Measurements from ENCODE around the gene TRIB2. TPM values are rescaled to one million over a fixed set of nuclear protein-coding genes. Genes with fewer than 3 reads are reported as not detected.

Gene TRIB2
- total RNA-seq, 1 donor from 2014 or later = 131 TPM

DNA sequence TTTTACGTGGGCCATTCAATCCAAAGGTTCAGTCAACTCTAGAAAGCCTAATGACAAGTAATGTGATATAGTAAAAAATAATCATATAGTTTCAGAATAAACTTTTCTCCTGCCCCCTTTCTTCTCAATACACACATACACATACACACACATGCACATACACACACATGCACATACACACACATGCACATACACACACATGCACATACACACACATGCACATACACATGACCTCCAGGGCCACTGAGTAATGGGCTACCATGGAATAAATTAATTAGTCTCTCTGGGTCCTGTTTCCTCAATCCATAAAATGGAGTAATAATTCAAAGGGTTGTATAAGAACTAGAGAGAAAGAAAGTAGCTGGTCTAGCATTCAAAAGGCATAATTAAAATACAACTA lies 5.4 kb upstream of the TRIB2 start:
- H3K27ac Mint-ChIP-seq (ENCODE audit: unreplicated experiment) = no peak overlapping the region
- DNase-seq = no peak
- H3K4me1 Mint-ChIP-seq (ENCODE audit: low read depth, unreplicated experiment) = peaks cover 6% of the 10 kb centered on the region
- no peak for TF ChIP-seq CTCF (IDR thresholded peaks at IDR 0.05; ENCODE audit: partially characterized antibody, unreplicated experiment)
- H3K4me3 Mint-ChIP-seq (ENCODE audit: unreplicated experiment) = no peak overlapping the region
- H3K9me3 Mint-ChIP-seq (ENCODE audit: unreplicated experiment) = peaks cover 4% of the 10 kb centered on the region
- no peaks in the 10 kb centered on the region for H3K36me3 Mint-ChIP-seq (ENCODE audit: unreplicated experiment)
- H3K27me3 Mint-ChIP-seq (ENCODE audit: unreplicated experiment) = peaks cover 5% of the 10 kb centered on the region

GRCh38 chr2:12712881-12713280 lies 3.9 kb upstream of the TRIB2 start:
- Mint-ChIP-seq H3K9me3 (ENCODE audit: unreplicated experiment) (peaks cover 9% of the 10 kb centered on the region), H3K4me3 (ENCODE audit: unreplicated experiment) (no peak overlapping the region), H3K4me1 (ENCODE audit: low read depth, unreplicated experiment) (peaks cover 6% of the 10 kb centered on the region), H3K36me3 (ENCODE audit: unreplicated experiment) (no peaks in the 10 kb centered on the region), H3K27me3 (ENCODE audit: unreplicated experiment) (peaks cover 9% of the 10 kb centered on the region), H3K27ac (ENCODE audit: unreplicated experiment) (no peak overlapping the region)
- DNase-seq = no peak
- TF ChIP-seq CTCF (IDR thresholded peaks at IDR 0.05; ENCODE audit: partially characterized antibody, unreplicated experiment) = no peak

- H3K4me1 Mint-ChIP-seq (ENCODE audit: low read depth, unreplicated experiment) = peaks cover 6% of the 10 kb centered on the region
- peaks cover 5% of the 10 kb centered on the region for H3K36me3 Mint-ChIP-seq (ENCODE audit: unreplicated experiment)
- H3K9me3 Mint-ChIP-seq (ENCODE audit: unreplicated experiment) = peaks cover 22% of the 10 kb centered on the region
- peaks cover 20% of the 10 kb centered on the region for H3K27me3 Mint-ChIP-seq (ENCODE audit: unreplicated experiment)
- no peak for DNase-seq
- peak overlapping the region; percentile 21 for H3K4me3 Mint-ChIP-seq (ENCODE audit: unreplicated experiment)
- TF ChIP-seq CTCF (IDR thresholded peaks at IDR 0.05; ENCODE audit: partially characterized antibody, unreplicated experiment) = no peak
- H3K27ac Mint-ChIP-seq (ENCODE audit: unreplicated experiment) = no peak overlapping the region
These were observed 2.1 kb upstream of the TRIB2 start for GRCh38 chr2:12714391-12715221.

- no peak for DNase-seq
- Mint-ChIP-seq H3K36me3 (ENCODE audit: unreplicated experiment) (peaks cover 5% of the 10 kb centered on the region), H3K27me3 (ENCODE audit: unreplicated experiment) (peaks cover 20% of the 10 kb centered on the region), H3K4me1 (ENCODE audit: low read depth, unreplicated experiment) (peaks cover 6% of the 10 kb centered on the region), H3K9me3 (ENCODE audit: unreplicated experiment) (peaks cover 24% of the 10 kb centered on the region), H3K4me3 (ENCODE audit: unreplicated experiment) (peak overlapping the region; percentile 91), H3K27ac (ENCODE audit: unreplicated experiment) (peak overlapping the region; percentile 94)
- no peak for TF ChIP-seq CTCF (IDR thresholded peaks at IDR 0.05; ENCODE audit: partially characterized antibody, unreplicated experiment)
These were observed 1.3 kb upstream of the TRIB2 start for GRCh38 chr2:12715258-12716031.

DNA sequence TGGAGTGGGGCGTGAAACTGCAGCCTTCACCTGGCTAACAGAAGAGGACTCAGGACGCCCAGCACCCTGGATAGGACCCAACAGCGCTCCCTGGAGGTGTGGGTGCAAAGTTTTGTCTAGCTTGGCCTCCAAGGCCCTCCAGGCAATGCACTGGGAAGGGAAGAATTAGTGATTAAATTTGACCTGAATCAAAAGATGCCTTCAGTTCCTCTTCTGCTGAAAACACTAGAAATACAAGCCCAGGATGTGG lies 779 bp upstream of the TRIB2 start:
- peak; percentile 75 for DNase-seq
- peak overlapping the region; percentile 91 for H3K4me3 Mint-ChIP-seq (ENCODE audit: unreplicated experiment)
- peaks cover 6% of the 10 kb centered on the region for H3K4me1 Mint-ChIP-seq (ENCODE audit: low read depth, unreplicated experiment)
- peaks cover 5% of the 10 kb centered on the region for H3K36me3 Mint-ChIP-seq (ENCODE audit: unreplicated experiment)
- peaks cover 24% of the 10 kb centered on the region for H3K9me3 Mint-ChIP-seq (ENCODE audit: unreplicated experiment)
- peaks cover 20% of the 10 kb centered on the region for H3K27me3 Mint-ChIP-seq (ENCODE audit: unreplicated experiment)
- H3K27ac Mint-ChIP-seq (ENCODE audit: unreplicated experiment) = peak overlapping the region; percentile 94
- peak; percentile 62 for TF ChIP-seq CTCF (IDR thresholded peaks at IDR 0.05; ENCODE audit: partially characterized antibody, unreplicated experiment)

All from glutamatergic neuron (in vitro differentiated cells).